Activated T-cell treated with anti-CD3 and anti-CD28 coated beads for 48 hours (primary cell): ENCODE measurements around the gene TRMT1L.

Source experiments
- DNase-seq: peaks from one replicate; pipeline ENCODE4 v3.0.0-alpha.2; 2020; ENCODE audit warnings: low read depth

TRMT1L gene

GRCh38 chr1:185111873-185112272 lies 44.9 kb downstream of the TRMT1L start:
- DNase-seq: no peak

GRCh38 chr1:185110145-185110544 lies 46.6 kb downstream of the TRMT1L start:
- no peak for DNase-seq

GRCh38 chr1:185108321-185108720 lies 48.4 kb downstream of the TRMT1L start:
- DNase-seq: no peak

- no peak for DNase-seq
These were observed 51.6 kb downstream of the TRMT1L start for GRCh38 chr1:185105121-185105520.

- no peak for DNase-seq
These were observed 52.7 kb downstream of the TRMT1L start for GRCh38 chr1:185104083-185104482.

- no peak for DNase-seq
These were observed 60.2 kb downstream of the TRMT1L start for GRCh38 chr1:185096531-185096930.

GRCh38 chr1:185094761-185095160 lies 62.0 kb downstream of the TRMT1L start:
- no peak for DNase-seq

- no peak for DNase-seq
These were observed 65.3 kb downstream of the TRMT1L start for GRCh38 chr1:185091480-185091879.

GRCh38 chr1:185087746-185088145 lies 69.0 kb downstream of the TRMT1L start:
- DNase-seq: no peak

GRCh38 chr1:185087101-185087500 lies 69.7 kb downstream of the TRMT1L start:
- DNase-seq: no peak

- DNase-seq: no peak
These were observed 72.9 kb downstream of the TRMT1L start for GRCh38 chr1:185083818-185084217.

GRCh38 chr1:185080422-185080821 lies 76.3 kb downstream of the TRMT1L start:
- DNase-seq: no peak

GRCh38 chr1:185077374-185077773 lies 79.4 kb downstream of the TRMT1L start:
- no peak for DNase-seq

- DNase-seq: no peak
These were observed 81.3 kb downstream of the TRMT1L start for GRCh38 chr1:185075476-185075875.

- DNase-seq: no peak
These were observed 82.4 kb downstream of the TRMT1L start for GRCh38 chr1:185074307-185074706.

- DNase-seq: no peak
These were observed 83.0 kb downstream of the TRMT1L start for GRCh38 chr1:185073725-185074124.

- DNase-seq: no peak
These were observed 86.7 kb downstream of the TRMT1L start for GRCh38 chr1:185070051-185070450.

- DNase-seq: no peak
These were observed 87.5 kb downstream of the TRMT1L start for GRCh38 chr1:185069202-185069772.

- no peak for DNase-seq
These were observed 88.4 kb downstream of the TRMT1L start for GRCh38 chr1:185068341-185068740.
